Activated CD8-positive, alpha-beta memory T cell treated with anti-CD3 and anti-CD28 coated beads, Interleukin-2, amount 10 ng/mL, durations not matched to agents 7 days and 5 days (primary cell): ENCODE results near the gene RGS1. TPM values are rescaled to one million over a fixed set of nuclear protein-coding genes. Genes with fewer than 3 reads are reported as not detected.

Experiments used
- ATAC-seq: fragments of 150-1000 bp; cut with Tn5 transposase; one replicate; pipeline ENCODE4 v1.10.0; 2021; ENCODE audit warnings: moderate library complexity
- CTCF ChIA-PET: fragments of 350-600 bp; sonication (Branson Sonifier 250); formaldehyde crosslinking; loops from one replicate; lab custom pipeline; 2021; ENCODE audit warnings: antibody characterized with exemption; lab: Charles Lee
- DNase-seq: peaks from one replicate; pipeline ENCODE4 v3.0.0-alpha.2; 2020
- H3K27ac Mint-ChIP-seq: one replicate; pipeline ENCODE4 v1.8.0; 2021; ENCODE audit warnings: mild to moderate bottlenecking, mixed read lengths
- H3K27me3 Mint-ChIP-seq: one replicate; pipeline ENCODE4 v1.8.0; 2021; ENCODE audit warnings: mixed read lengths
- H3K36me3 Mint-ChIP-seq: one replicate; pipeline ENCODE4 v1.8.0; 2021; ENCODE audit warnings: mild to moderate bottlenecking, mixed read lengths
- H3K4me1 Mint-ChIP-seq: one replicate; pipeline ENCODE4 v1.8.0; 2021; ENCODE audit warnings: mixed read lengths
- H3K4me3 Mint-ChIP-seq: one replicate; pipeline ENCODE4 v1.8.0; 2021; ENCODE audit warnings: mild to moderate bottlenecking, moderate library complexity, mixed read lengths
- H3K9me3 Mint-ChIP-seq: one replicate; pipeline ENCODE4 v1.8.0; 2022; ENCODE audit warnings: low read depth, mixed read lengths
- total RNA-seq, 2 experiments: library from RNA; stranded (reverse); gene quantifications; one replicate each; pipeline ENCODE4 v1.2.3, GENCODE V29; 2021

RGS1 gene
- total RNA-seq, 2 experiments from 2014 or later = 27.1 to 35.7 TPM

- no peak for DNase-seq
- Mint-ChIP-seq H3K27me3 (peaks cover 2% of the 10 kb centered on the region), H3K36me3 (no peaks in the 10 kb centered on the region), H3K9me3 (no peaks in the 10 kb centered on the region), H3K27ac (no peak overlapping the region), H3K4me1 (peaks cover 38% of the 10 kb centered on the region), H3K4me3 (no peak overlapping the region)
- CTCF ChIA-PET = interaction anchor here (3.5 kb wide), 1 partner anchor 126 kb away, joined by 10 read pairs; no protein-coding TSS in a partner anchor
- no peak for ATAC-seq
Measured at GRCh38 chr1:192600275-192600674, 24.7 kb downstream of the RGS1 start.

GRCh38 chr1:192601143-192601542 lies 25.6 kb downstream of the RGS1 start:
- Mint-ChIP-seq H3K27ac (no peak overlapping the region), H3K4me3 (no peak overlapping the region), H3K27me3 (no peaks in the 10 kb centered on the region), H3K9me3 (no peaks in the 10 kb centered on the region), H3K4me1 (peaks cover 40% of the 10 kb centered on the region), H3K36me3 (no peaks in the 10 kb centered on the region)
- CTCF ChIA-PET = no interaction called here
- no peak for DNase-seq
- ATAC-seq = no peak

GRCh38 chr1:192601567-192601966 lies 26.0 kb downstream of the RGS1 start:
- no peaks in the 10 kb centered on the region for H3K27me3 Mint-ChIP-seq
- DNase-seq = no peak
- CTCF ChIA-PET = no interaction called here
- H3K9me3 Mint-ChIP-seq = no peaks in the 10 kb centered on the region
- no peaks in the 10 kb centered on the region for H3K36me3 Mint-ChIP-seq
- peaks cover 37% of the 10 kb centered on the region for H3K4me1 Mint-ChIP-seq
- ATAC-seq = no peak
- no peak overlapping the region for H3K4me3 Mint-ChIP-seq
- no peak overlapping the region for H3K27ac Mint-ChIP-seq

- H3K27me3 Mint-ChIP-seq = no peaks in the 10 kb centered on the region
- DNase-seq = no peak
- H3K4me1 Mint-ChIP-seq = peaks cover 37% of the 10 kb centered on the region
- H3K9me3 Mint-ChIP-seq = no peaks in the 10 kb centered on the region
- no peak overlapping the region for H3K4me3 Mint-ChIP-seq
- no peaks in the 10 kb centered on the region for H3K36me3 Mint-ChIP-seq
- no peak for ATAC-seq
- H3K27ac Mint-ChIP-seq = no peak overlapping the region
- CTCF ChIA-PET = interaction anchor here (0.8 kb wide), 1 partner anchor 129 kb away, joined by 3 read pairs; no protein-coding TSS in a partner anchor
Measured at GRCh38 chr1:192602757-192603156, 27.2 kb downstream of the RGS1 start.

GRCh38 chr1:192603218-192603787 lies 27.7 kb downstream of the RGS1 start:
- peaks cover 39% of the 10 kb centered on the region for H3K4me1 Mint-ChIP-seq
- H3K4me3 Mint-ChIP-seq = no peak overlapping the region
- H3K36me3 Mint-ChIP-seq = no peaks in the 10 kb centered on the region
- DNase-seq = no peak
- ATAC-seq = no peak
- H3K27ac Mint-ChIP-seq = no peak overlapping the region
- CTCF ChIA-PET = interaction anchor here (0.8 kb wide), 1 partner anchor 129 kb away, joined by 3 read pairs; no protein-coding TSS in a partner anchor
- no peaks in the 10 kb centered on the region for H3K9me3 Mint-ChIP-seq
- H3K27me3 Mint-ChIP-seq = no peaks in the 10 kb centered on the region

- peaks cover 46% of the 10 kb centered on the region for H3K4me1 Mint-ChIP-seq
- ATAC-seq (no peak), DNase-seq (no peak)
Measured at GRCh38 chr1:192604979-192605620, 29.5 kb downstream of the RGS1 start.

GRCh38 chr1:192608671-192609070 lies 33.1 kb downstream of the RGS1 start:
- ATAC-seq (no peak), DNase-seq (no peak)
- Mint-ChIP-seq H3K4me1 (peaks cover 24% of the 10 kb centered on the region), H3K27ac (peak overlapping the region; percentile 33), H3K27me3 (no peaks in the 10 kb centered on the region), H3K4me3 (peak overlapping the region; percentile 17), H3K36me3 (no peaks in the 10 kb centered on the region), H3K9me3 (no peaks in the 10 kb centered on the region)
- CTCF ChIA-PET = interaction anchor here (0.9 to 5.4 kb wide), 7 partner anchors 13 to 136 kb away, joined by 3 to 29 read pairs (median 4); no protein-coding TSS in a partner anchor

More at GRCh38 chr1:192604979-192605620, 29.5 kb downstream of the RGS1 start:
- no peaks in the 10 kb centered on the region for H3K36me3 Mint-ChIP-seq
- H3K27ac Mint-ChIP-seq = no peak overlapping the region
- H3K9me3 Mint-ChIP-seq = no peaks in the 10 kb centered on the region
- no peak overlapping the region for H3K4me3 Mint-ChIP-seq
- CTCF ChIA-PET = interaction anchor here (1.0 to 5.4 kb wide), 2 partner anchors 10 to 130 kb away, joined by 3 to 29 read pairs; no protein-coding TSS in a partner anchor
- no peaks in the 10 kb centered on the region for H3K27me3 Mint-ChIP-seq

- no peaks in the 10 kb centered on the region for H3K36me3 Mint-ChIP-seq
- DNase-seq (peak; percentile 86), ATAC-seq (peak; percentile 99)
- H3K9me3 Mint-ChIP-seq = no peaks in the 10 kb centered on the region
- H3K4me3 Mint-ChIP-seq = peak overlapping the region; percentile 46
- peak overlapping the region; percentile 75 for H3K27ac Mint-ChIP-seq
- no peaks in the 10 kb centered on the region for H3K27me3 Mint-ChIP-seq
- peaks cover 24% of the 10 kb centered on the region for H3K4me1 Mint-ChIP-seq
- CTCF ChIA-PET = interaction anchor here (0.9 to 5.4 kb wide), 11 partner anchors 14 to 137 kb away, joined by 3 to 29 read pairs (median 4); no protein-coding TSS in a partner anchor
Measured at GRCh38 chr1:192609110-192610079, 33.8 kb downstream of the RGS1 start.

GRCh38 chr1:192610112-192610889 lies 34.7 kb downstream of the RGS1 start:
- no peak overlapping the region for H3K27ac Mint-ChIP-seq
- H3K36me3 Mint-ChIP-seq = no peaks in the 10 kb centered on the region
- DNase-seq (no peak), ATAC-seq (no peak)
- no peaks in the 10 kb centered on the region for H3K9me3 Mint-ChIP-seq
- H3K4me1 Mint-ChIP-seq = peaks cover 21% of the 10 kb centered on the region
- CTCF ChIA-PET = interaction anchor here (0.6 to 2.8 kb wide), 8 partner anchors 17 to 567 kb away, joined by 3 to 27 read pairs (median 4); no protein-coding TSS in a partner anchor
- H3K4me3 Mint-ChIP-seq = no peak overlapping the region
- no peaks in the 10 kb centered on the region for H3K27me3 Mint-ChIP-seq

GRCh38 chr1:192615055-192615454 lies 39.5 kb downstream of the RGS1 start:
- CTCF ChIA-PET = interaction anchor here (0.8 to 1.5 kb wide), 2 partner anchors 10 to 141 kb away, joined by 3 to 6 read pairs; no protein-coding TSS in a partner anchor
- Mint-ChIP-seq H3K4me3 (no peak overlapping the region), H3K27ac (no peak overlapping the region)

GRCh38 chr1:192620071-192620635 lies 44.6 kb downstream of the RGS1 start:
- peaks cover 2% of the 10 kb centered on the region for H3K9me3 Mint-ChIP-seq

More at GRCh38 chr1:192615055-192615454, 39.5 kb downstream of the RGS1 start:
- H3K4me1 Mint-ChIP-seq = no peaks in the 10 kb centered on the region
- H3K27me3 Mint-ChIP-seq = peaks cover 3% of the 10 kb centered on the region
- H3K9me3 Mint-ChIP-seq = no peaks in the 10 kb centered on the region
- no peaks in the 10 kb centered on the region for H3K36me3 Mint-ChIP-seq
- ATAC-seq (no peak), DNase-seq (no peak)

More at GRCh38 chr1:192620071-192620635, 44.6 kb downstream of the RGS1 start:
- ATAC-seq (no peak), DNase-seq (no peak)
- CTCF ChIA-PET = no interaction called here
- H3K4me3 Mint-ChIP-seq = no peak overlapping the region
- H3K27ac Mint-ChIP-seq = no peak overlapping the region
- H3K4me1 Mint-ChIP-seq = no peaks in the 10 kb centered on the region
- H3K27me3 Mint-ChIP-seq = peaks cover 3% of the 10 kb centered on the region
- H3K36me3 Mint-ChIP-seq = no peaks in the 10 kb centered on the region
